Neuron (in vitro differentiated cells): ENCODE measurements around the gene GNAQ.

ENCODE experiments used
- H2AFZ ChIP-seq: one replicate; pipeline ENCODE4 v1.6.1; 2013; ENCODE audit warnings: low read depth, mild to moderate bottlenecking, inconsistent platforms, low read length, moderate library complexity
- H3K27me3 ChIP-seq: one replicate; pipeline ENCODE4 v1.6.1; 2013; ENCODE audit warnings: low read length; ENCODE audit not compliant: insufficient read depth
- H3K36me3 ChIP-seq: one replicate; pipeline ENCODE4 v1.6.1; 2013; ENCODE audit warnings: low read length; ENCODE audit not compliant: insufficient read depth
- H3K4me1 ChIP-seq: one replicate; pipeline ENCODE4 v1.6.1; 2013; ENCODE audit warnings: low read length; ENCODE audit not compliant: insufficient read depth
- H3K4me3 ChIP-seq: 2 replicates; pipeline ENCODE4 v1.5.1; 2013; ENCODE audit warnings: mild to moderate bottlenecking, low read length, moderate library complexity
- H3K9me3 ChIP-seq: one replicate; pipeline ENCODE4 v1.6.1; 2013; ENCODE audit warnings: low read length

The GNAQ gene

GRCh38 chr9:77933976-77934375, 97.6 kb downstream of the GNAQ start:
- Histone ChIP-seq H2AFZ (no peak overlapping the region), H3K9me3 (no peaks in the 10 kb centered on the region), H3K4me3 (no peak overlapping the region), H3K36me3 (peaks cover 2% of the 10 kb centered on the region), H3K27me3 (no peaks in the 10 kb centered on the region), H3K4me1 (no peaks in the 10 kb centered on the region)

- Histone ChIP-seq H3K4me1 (no peaks in the 10 kb centered on the region), H3K36me3 (peaks cover 3% of the 10 kb centered on the region), H2AFZ (no peak overlapping the region), H3K9me3 (no peaks in the 10 kb centered on the region), H3K27me3 (no peaks in the 10 kb centered on the region), H3K4me3 (no peak overlapping the region)
These were observed 98.6 kb downstream of the GNAQ start for GRCh38 chr9:77933019-77933418.

DNA sequence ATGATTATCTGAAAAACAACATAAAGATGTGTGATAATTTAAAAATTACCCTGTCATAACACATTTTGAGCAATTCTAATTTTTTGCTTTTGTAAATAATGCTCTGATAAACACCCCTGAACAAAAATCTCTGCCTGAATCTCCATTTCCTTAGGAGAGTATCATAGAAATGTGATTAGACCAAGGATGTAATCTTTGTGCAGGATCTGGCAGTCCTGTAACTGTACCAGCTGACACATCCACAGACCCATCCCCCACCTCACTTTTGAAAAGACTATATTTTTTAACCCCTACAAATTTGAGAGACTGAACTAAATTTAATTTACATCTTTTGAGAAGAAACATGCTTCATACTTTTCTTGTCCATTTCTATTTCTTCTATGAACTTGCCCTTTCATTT, 101.7 kb downstream of the GNAQ start:
- no peaks in the 10 kb centered on the region for H3K9me3 ChIP-seq
- H3K36me3 ChIP-seq: peaks cover 3% of the 10 kb centered on the region
- peaks cover 4% of the 10 kb centered on the region for H3K4me1 ChIP-seq
- H3K4me3 ChIP-seq: no peak overlapping the region
- no peak overlapping the region for H2AFZ ChIP-seq
- H3K27me3 ChIP-seq: no peaks in the 10 kb centered on the region

GRCh38 chr9:77927265-77927664, 104.3 kb downstream of the GNAQ start:
- Histone ChIP-seq H3K36me3 (peaks cover 3% of the 10 kb centered on the region), H3K4me3 (no peak overlapping the region), H2AFZ (no peak overlapping the region), H3K9me3 (no peaks in the 10 kb centered on the region), H3K4me1 (peaks cover 4% of the 10 kb centered on the region), H3K27me3 (no peaks in the 10 kb centered on the region)

- H2AFZ ChIP-seq: no peak overlapping the region
- H3K36me3 ChIP-seq: peaks cover 7% of the 10 kb centered on the region
- no peak overlapping the region for H3K4me3 ChIP-seq
- H3K9me3 ChIP-seq: no peaks in the 10 kb centered on the region
- peaks cover 4% of the 10 kb centered on the region for H3K4me1 ChIP-seq
- no peaks in the 10 kb centered on the region for H3K27me3 ChIP-seq
These were observed 105.2 kb downstream of the GNAQ start for GRCh38 chr9:77926371-77926878.

DNA sequence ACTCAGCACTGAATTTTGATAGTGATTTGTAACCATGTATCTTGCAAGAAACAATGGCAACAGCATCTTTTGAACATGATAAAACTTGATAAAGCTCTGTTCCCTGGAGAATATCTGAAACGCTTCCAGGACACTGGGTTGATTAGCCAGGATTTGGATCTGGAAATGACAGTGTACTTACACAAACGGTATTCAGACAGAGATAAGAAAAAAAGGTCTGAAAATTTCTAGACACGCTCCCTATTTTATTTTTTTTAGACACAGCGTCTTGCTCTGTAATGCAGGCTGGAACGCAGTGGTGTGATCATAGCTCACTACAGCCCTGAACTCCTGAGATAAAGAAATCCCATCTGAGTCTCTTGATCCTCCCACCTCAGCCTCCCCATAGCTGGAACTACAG, 109.0 kb downstream of the GNAQ start:
- H3K4me3 ChIP-seq: no peak overlapping the region
- no peak overlapping the region for H2AFZ ChIP-seq
- no peaks in the 10 kb centered on the region for H3K27me3 ChIP-seq
- H3K36me3 ChIP-seq: peaks cover 26% of the 10 kb centered on the region
- peaks cover 4% of the 10 kb centered on the region for H3K4me1 ChIP-seq
- no peaks in the 10 kb centered on the region for H3K9me3 ChIP-seq

- H3K27me3 ChIP-seq: no peaks in the 10 kb centered on the region
- H2AFZ ChIP-seq: no peak overlapping the region
- H3K36me3 ChIP-seq: peaks cover 28% of the 10 kb centered on the region
- H3K9me3 ChIP-seq: peaks cover 1% of the 10 kb centered on the region
- no peak overlapping the region for H3K4me3 ChIP-seq
- no peaks in the 10 kb centered on the region for H3K4me1 ChIP-seq
These were observed 113.8 kb downstream of the GNAQ start for GRCh38 chr9:77917800-77918199.

DNA sequence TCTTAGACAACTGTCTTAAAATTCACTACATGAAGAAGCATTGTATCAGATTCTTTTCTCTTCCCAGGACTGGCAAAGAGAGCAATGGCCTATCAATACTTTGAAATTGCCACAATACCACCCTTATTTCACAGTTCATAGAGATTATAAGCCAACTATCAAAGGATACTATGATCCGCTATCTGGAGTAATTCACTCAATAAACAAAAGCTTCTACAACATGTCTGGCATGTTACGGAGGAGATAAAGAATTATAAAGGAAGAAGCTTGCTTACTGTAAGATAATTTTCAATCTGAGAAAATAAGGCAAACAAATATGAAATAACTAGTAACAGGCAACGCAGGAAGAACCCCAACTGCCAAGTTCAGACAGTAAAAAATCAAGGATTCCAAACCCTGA, 114.8 kb downstream of the GNAQ start:
- Histone ChIP-seq H3K36me3 (peaks cover 24% of the 10 kb centered on the region), H3K4me3 (no peak overlapping the region), H3K9me3 (peaks cover 3% of the 10 kb centered on the region), H3K4me1 (no peaks in the 10 kb centered on the region), H2AFZ (no peak overlapping the region), H3K27me3 (no peaks in the 10 kb centered on the region)

DNA sequence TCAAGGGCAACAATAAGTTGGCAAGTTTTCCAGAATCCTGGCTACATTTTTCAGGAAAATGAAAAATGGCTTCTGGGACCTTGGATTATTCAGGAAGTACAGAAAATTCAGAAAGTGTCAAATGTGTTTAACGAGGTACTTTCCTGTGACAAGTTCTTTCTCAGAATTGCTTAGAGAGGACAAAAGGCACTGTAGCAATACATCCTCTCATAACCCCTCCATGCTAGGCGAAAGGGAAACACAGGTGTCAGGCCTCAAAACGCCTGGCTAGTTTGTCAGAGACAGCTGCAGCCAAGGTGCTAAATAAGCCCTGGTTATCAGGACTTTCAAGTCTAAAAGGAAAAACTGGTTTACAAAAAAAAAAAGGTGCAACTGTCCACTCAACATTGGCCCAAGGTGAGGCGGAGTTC, 115.2 kb downstream of the GNAQ start:
- Histone ChIP-seq H2AFZ (no peak overlapping the region), H3K9me3 (peaks cover 3% of the 10 kb centered on the region), H3K27me3 (no peaks in the 10 kb centered on the region), H3K4me3 (no peak overlapping the region), H3K4me1 (no peaks in the 10 kb centered on the region), H3K36me3 (peaks cover 24% of the 10 kb centered on the region)

- Histone ChIP-seq H3K4me1 (no peaks in the 10 kb centered on the region), H3K27me3 (no peaks in the 10 kb centered on the region), H2AFZ (no peak overlapping the region), H3K4me3 (no peak overlapping the region), H3K9me3 (peaks cover 3% of the 10 kb centered on the region), H3K36me3 (peaks cover 19% of the 10 kb centered on the region)
These were observed 115.9 kb downstream of the GNAQ start for GRCh38 chr9:77915744-77916143.

- no peak overlapping the region for H2AFZ ChIP-seq
- H3K36me3 ChIP-seq: peaks cover 2% of the 10 kb centered on the region
- H3K4me1 ChIP-seq: peaks cover 8% of the 10 kb centered on the region
- H3K4me3 ChIP-seq: no peak overlapping the region
- no peaks in the 10 kb centered on the region for H3K27me3 ChIP-seq
- H3K9me3 ChIP-seq: peaks cover 3% of the 10 kb centered on the region
These were observed 118.5 kb downstream of the GNAQ start for GRCh38 chr9:77912895-77913693.

- H3K4me1 ChIP-seq: peaks cover 20% of the 10 kb centered on the region
- no peak overlapping the region for H3K4me3 ChIP-seq
- no peaks in the 10 kb centered on the region for H3K27me3 ChIP-seq
- peaks cover 2% of the 10 kb centered on the region for H3K36me3 ChIP-seq
- peaks cover 3% of the 10 kb centered on the region for H3K9me3 ChIP-seq
- no peak overlapping the region for H2AFZ ChIP-seq
These were observed 119.7 kb downstream of the GNAQ start for GRCh38 chr9:77911928-77912327.

- Histone ChIP-seq H3K4me3 (no peak overlapping the region), H3K9me3 (peaks cover 3% of the 10 kb centered on the region), H2AFZ (no peak overlapping the region), H3K27me3 (no peaks in the 10 kb centered on the region), H3K36me3 (peaks cover 2% of the 10 kb centered on the region), H3K4me1 (peaks cover 23% of the 10 kb centered on the region)
These were observed 121.4 kb downstream of the GNAQ start for GRCh38 chr9:77910194-77910621.

DNA sequence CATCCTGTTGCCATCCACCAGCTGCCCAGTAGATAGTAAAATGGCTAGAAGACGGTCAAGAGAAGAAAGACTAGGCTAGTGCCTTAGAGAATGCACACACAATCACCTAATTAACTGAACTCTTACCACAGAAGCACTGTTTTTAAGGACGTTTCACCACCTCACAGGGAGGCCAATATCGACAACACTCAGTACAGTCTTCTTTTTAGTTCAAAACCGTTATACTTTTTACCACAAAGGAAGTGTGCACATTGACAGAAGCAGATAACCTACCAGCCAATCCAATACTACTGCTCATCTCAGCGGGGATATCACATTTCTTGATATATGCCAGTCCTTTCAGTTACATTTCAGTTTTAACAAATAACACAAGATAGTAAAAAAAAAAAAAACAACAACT, 122.3 kb downstream of the GNAQ start:
- no peaks in the 10 kb centered on the region for H3K27me3 ChIP-seq
- peaks cover 23% of the 10 kb centered on the region for H3K4me1 ChIP-seq
- no peak overlapping the region for H3K4me3 ChIP-seq
- peaks cover 3% of the 10 kb centered on the region for H3K9me3 ChIP-seq
- no peak overlapping the region for H2AFZ ChIP-seq
- H3K36me3 ChIP-seq: peaks cover 2% of the 10 kb centered on the region
